Measurements from ENCODE around the gene IL19.

GRCh38 chr1:206812471-206812870 lies 41.9 kb downstream of the IL19 start:
- TF ChIP-seq EP300 (IDR thresholded peaks at IDR 0.05) (no peak), CTCF (IDR thresholded peaks at IDR 0.05) (no peak), POLR2A (IDR thresholded peaks at IDR 0.05) (no peak)
